Activated naive CD4-positive, alpha-beta T cell treated with anti-CD3 and anti-CD28 coated beads, Interleukin-2, amount 10 ng/mL, durations not matched to agents 7 days and 5 days (primary cell): ENCODE results near the gene DHRS7.
"Not testable (repeated sequence)": the region's sequence is repeated elsewhere in the genome, so short reads cannot be mapped to it uniquely, and the experiment has no call there.

Source experiments
- CTCF ChIA-PET: fragments of 350-600 bp; sonication (Branson Sonifier 250); formaldehyde crosslinking; loops from one replicate; lab custom pipeline; 2021; ENCODE audit warnings: antibody characterized with exemption; lab: Charles Lee
- DNase-seq: peaks from one replicate; pipeline ENCODE4 v3.0.0-alpha.2; 2020
- H3K27ac Mint-ChIP-seq: one replicate; pipeline ENCODE4 v1.8.0; 2021; ENCODE audit warnings: mild to moderate bottlenecking, moderate library complexity, mixed read lengths
- H3K27me3 Mint-ChIP-seq: one replicate; pipeline ENCODE4 v1.8.0; 2021; ENCODE audit warnings: mild to moderate bottlenecking, mixed read lengths
- H3K36me3 Mint-ChIP-seq: one replicate; pipeline ENCODE4 v1.8.0; 2021; ENCODE audit warnings: mixed read lengths
- H3K4me1 Mint-ChIP-seq: one replicate; pipeline ENCODE4 v1.8.0; 2021; ENCODE audit warnings: mixed read lengths
- H3K4me3 Mint-ChIP-seq: one replicate; pipeline ENCODE4 v1.8.0; 2021; ENCODE audit warnings: mild to moderate bottlenecking, moderate library complexity, mixed read lengths
- H3K9me3 Mint-ChIP-seq: one replicate; pipeline ENCODE4 v1.8.0; 2021; ENCODE audit warnings: mixed read lengths

Gene DHRS7

DNA sequence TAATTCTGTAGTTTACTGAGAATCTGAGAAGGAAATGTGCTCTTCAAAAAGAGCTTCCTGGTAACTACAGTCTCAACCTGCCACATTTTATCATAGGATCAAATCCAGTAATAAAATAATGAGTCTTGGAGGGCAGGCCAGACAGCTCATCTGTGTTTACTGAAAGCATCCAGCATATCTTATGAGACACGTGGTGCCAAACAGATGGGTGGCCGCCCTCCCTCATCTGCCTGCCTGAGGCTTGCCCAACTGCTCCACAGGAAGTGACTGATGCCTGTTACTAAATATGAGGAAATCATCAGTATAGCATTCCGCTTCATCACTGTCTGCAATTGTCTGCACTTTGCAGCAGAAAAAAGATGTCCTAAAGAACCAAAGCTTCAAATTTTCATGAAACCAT is 13.5 kb downstream of the DHRS7 start:
- CTCF ChIA-PET, result interaction anchor here (0.9 to 1.1 kb wide), 2 partner anchors 13 to 88 kb away, joined by 3 to 4 read pairs; partner anchors contain the start of gene DHRS7
- peak; percentile 72 for DNase-seq
- Mint-ChIP-seq H3K27me3 (no peaks in the 10 kb centered on the region), H3K4me1 (peaks cover 36% of the 10 kb centered on the region), H3K4me3 (no peak overlapping the region), H3K27ac (peak overlapping the region; percentile 85), H3K36me3 (peaks cover 58% of the 10 kb centered on the region), H3K9me3 (no peaks in the 10 kb centered on the region)

DNA sequence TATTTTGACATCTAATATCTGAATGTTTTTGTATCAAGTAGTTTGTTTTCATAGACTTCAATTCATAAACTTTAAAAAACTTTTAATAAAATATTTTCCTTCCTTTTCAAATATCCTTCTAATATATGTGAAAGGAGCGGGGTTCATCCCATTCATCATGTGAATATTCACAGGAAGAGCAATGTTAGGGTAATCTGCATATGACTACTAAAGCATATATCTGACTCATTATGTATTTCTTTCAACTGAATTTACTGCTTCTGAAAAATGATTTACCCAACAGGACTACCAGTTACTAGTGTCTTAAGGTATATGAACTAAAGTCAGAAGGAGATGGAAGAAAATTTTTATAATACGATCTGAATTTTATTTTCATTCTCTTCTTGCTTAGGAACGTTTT is 30.5 kb downstream of the DHRS7 start:
- H3K4me1 Mint-ChIP-seq, result peaks cover 6% of the 10 kb centered on the region
- H3K36me3 Mint-ChIP-seq, result peaks cover 15% of the 10 kb centered on the region
- H3K27ac Mint-ChIP-seq, result no peak overlapping the region
- H3K4me3 Mint-ChIP-seq, result no peak overlapping the region
- no peak for DNase-seq
- no peaks in the 10 kb centered on the region for H3K27me3 Mint-ChIP-seq
- CTCF ChIA-PET, result no interaction called here
- H3K9me3 Mint-ChIP-seq, result no peaks in the 10 kb centered on the region

DNA sequence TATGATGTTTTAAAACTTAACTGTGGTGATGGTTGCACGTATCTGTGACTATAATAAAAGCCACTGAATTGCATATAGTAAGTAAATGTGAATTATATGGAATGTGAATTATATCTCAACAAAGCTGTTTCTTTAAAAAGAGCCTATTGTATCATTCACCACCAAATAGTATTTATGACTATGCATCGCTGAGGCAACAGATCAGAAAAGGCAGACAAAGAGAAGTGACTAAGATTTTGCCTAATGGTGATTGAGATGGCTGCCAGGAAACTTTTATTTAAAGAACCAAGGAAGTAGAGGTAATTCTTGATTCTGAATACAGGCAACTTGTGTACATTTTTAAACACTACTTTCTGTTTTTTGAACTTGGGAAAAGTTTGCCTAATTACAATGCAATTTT is 31.7 kb downstream of the DHRS7 start:
- Mint-ChIP-seq H3K36me3 (peaks cover 17% of the 10 kb centered on the region), H3K9me3 (no peaks in the 10 kb centered on the region), H3K27me3 (no peaks in the 10 kb centered on the region), H3K4me1 (peaks cover 6% of the 10 kb centered on the region), H3K4me3 (no peak overlapping the region), H3K27ac (no peak overlapping the region)
- no peak for DNase-seq
- CTCF ChIA-PET, result no interaction called here

DNA sequence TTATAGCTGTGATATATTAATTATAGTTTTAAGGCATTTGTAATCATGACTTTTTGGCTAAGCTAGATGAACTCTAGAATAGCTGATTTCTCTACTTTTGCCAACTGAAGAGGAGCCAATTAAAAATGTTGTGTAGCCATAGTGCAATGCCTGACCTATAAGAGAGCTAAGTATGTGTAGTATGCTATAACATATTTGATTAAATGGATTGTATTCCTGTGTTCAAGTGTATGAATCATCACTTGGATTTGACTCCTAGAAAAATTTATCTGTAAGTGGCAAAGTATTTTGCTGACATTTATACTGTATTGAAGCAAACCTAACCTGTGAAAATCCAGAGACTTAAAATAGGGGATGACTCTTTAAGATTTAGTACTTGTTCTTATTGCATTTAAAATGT is 39.3 kb downstream of the DHRS7 start:
- DNase-seq, result no peak
- Mint-ChIP-seq H3K4me3 (no peak overlapping the region), H3K27ac (no peak overlapping the region), H3K9me3 (no peaks in the 10 kb centered on the region), H3K4me1 (peaks cover 5% of the 10 kb centered on the region), H3K27me3 (no peaks in the 10 kb centered on the region), H3K36me3 (peaks cover 60% of the 10 kb centered on the region)
- CTCF ChIA-PET, result no interaction called here

DNA sequence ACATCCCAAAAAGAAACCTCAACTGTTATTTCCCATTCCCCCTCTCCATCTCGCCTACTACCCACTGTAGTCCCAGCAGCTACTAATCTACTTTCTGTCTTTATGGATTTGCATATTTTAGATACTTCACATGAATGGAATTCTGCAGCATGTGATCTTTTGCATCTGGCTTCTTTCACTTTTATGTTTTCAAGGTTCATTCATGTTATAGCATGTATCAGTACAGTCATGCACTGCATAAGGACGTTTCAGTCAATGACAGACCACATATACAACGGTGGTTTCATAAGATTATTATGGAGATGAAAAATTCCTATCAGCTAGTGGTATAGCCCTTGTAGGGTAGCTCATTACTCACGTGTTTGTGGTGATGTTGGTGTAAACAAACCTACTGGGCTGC is 49.0 kb downstream of the DHRS7 start:
- H3K4me1 Mint-ChIP-seq, result no peaks in the 10 kb centered on the region
- DNase-seq, result no peak
- CTCF ChIA-PET, result interaction anchor here (0.6 kb wide), 1 partner anchor 112 kb away, joined by 3 read pairs; no protein-coding TSS in a partner anchor
- H3K27me3 Mint-ChIP-seq, result no peaks in the 10 kb centered on the region
- no peaks in the 10 kb centered on the region for H3K9me3 Mint-ChIP-seq
- H3K4me3 Mint-ChIP-seq, result no peak overlapping the region
- H3K27ac Mint-ChIP-seq, result no peak overlapping the region
- H3K36me3 Mint-ChIP-seq, result peaks cover 32% of the 10 kb centered on the region

DNA sequence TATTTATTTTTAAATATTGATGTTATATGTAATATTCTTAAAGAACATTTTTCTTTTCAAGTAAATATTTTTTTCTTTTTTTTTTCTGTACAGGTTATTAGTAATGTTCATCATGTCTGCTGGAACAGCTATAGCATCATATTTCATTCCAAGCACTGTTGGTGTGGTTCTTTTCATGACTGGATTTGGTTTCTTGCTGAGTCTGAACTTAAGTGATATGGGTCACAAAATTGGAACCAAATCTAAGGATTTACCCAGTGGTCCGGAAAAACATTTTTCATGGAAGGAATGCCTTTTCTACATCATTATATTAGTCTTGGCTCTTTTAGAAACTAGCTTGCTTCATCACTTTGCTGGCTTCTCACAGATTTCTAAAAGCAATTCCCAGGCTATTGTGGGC is 50.3 kb downstream of the DHRS7 start:
- no peaks in the 10 kb centered on the region for H3K9me3 Mint-ChIP-seq
- peaks cover 33% of the 10 kb centered on the region for H3K36me3 Mint-ChIP-seq
- H3K27me3 Mint-ChIP-seq, result no peaks in the 10 kb centered on the region
- CTCF ChIA-PET, result no interaction called here
- H3K4me1 Mint-ChIP-seq, result peaks cover 5% of the 10 kb centered on the region
- H3K4me3 Mint-ChIP-seq, result no peak overlapping the region
- H3K27ac Mint-ChIP-seq, result no peak overlapping the region
- DNase-seq, result no peak

DNA sequence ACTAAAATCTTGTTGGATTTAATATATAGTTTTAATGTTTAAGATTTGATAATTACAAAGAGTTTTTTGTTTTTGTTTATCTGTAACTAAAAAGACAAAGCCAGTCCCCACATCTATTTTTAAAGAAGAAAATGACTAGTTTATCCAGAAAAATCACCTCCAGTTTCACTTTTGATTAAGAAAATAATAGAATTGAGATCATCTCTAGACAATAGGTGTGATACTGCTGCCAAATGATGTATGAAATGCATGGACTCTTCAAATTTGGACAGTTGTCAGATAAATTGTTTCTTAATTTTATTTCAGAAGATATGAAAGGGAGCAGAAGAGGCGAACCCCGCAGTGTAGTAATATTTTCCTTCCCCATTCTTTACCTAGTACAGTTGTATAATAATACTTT is 53.5 kb downstream of the DHRS7 start:
- Mint-ChIP-seq H3K27me3 (no peaks in the 10 kb centered on the region), H3K36me3 (peaks cover 33% of the 10 kb centered on the region), H3K4me1 (peaks cover 9% of the 10 kb centered on the region), H3K4me3 (no peak overlapping the region), H3K9me3 (no peaks in the 10 kb centered on the region), H3K27ac (no peak overlapping the region)
- DNase-seq, result no peak
- CTCF ChIA-PET, result no interaction called here

DNA sequence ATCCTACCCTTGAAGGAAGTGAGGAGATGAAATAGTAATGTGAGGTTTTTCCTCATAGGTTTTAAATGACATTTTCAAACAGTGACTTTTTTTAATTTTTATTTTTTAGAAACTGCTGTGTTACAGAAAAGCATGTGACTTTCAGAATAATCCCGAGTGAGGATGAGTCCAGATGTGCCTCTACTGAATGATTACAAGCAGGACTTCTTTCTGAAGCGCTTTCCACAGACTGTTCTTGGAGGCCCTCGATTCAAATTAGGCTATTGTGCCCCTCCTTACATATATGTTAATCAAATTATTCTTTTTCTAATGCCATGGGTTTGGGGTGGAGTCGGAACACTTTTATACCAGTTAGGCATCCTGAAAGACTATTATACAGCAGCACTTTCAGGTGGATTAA is 57.7 kb downstream of the DHRS7 start:
- CTCF ChIA-PET, result no interaction called here
- no peak overlapping the region for H3K4me3 Mint-ChIP-seq
- H3K9me3 Mint-ChIP-seq, result no peaks in the 10 kb centered on the region
- H3K27me3 Mint-ChIP-seq, result no peaks in the 10 kb centered on the region
- no peak overlapping the region for H3K27ac Mint-ChIP-seq
- peaks cover 9% of the 10 kb centered on the region for H3K4me1 Mint-ChIP-seq
- peaks cover 25% of the 10 kb centered on the region for H3K36me3 Mint-ChIP-seq
- DNase-seq, result no peak

DNA sequence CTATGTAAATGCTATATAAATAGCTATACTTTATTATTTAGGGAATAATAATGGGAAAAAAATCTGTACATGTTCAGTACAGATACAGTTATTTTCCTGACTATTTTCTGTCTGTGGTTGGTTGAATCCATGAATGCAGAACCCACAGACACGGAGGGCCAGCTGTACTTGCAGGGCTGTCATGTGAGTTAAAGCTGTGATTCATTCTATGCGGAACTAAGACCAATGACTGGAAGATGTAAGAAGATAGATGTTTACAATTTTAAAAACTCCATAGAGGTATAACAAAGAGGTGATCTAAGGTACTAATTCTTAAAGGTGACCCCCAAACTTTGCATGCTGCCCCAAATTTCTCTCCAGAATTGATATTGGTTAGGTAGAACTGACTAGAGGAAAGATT is 58.9 kb downstream of the DHRS7 start:
- Mint-ChIP-seq H3K36me3 (peaks cover 26% of the 10 kb centered on the region), H3K4me3 (no peak overlapping the region), H3K27me3 (no peaks in the 10 kb centered on the region), H3K4me1 (peaks cover 9% of the 10 kb centered on the region), H3K9me3 (no peaks in the 10 kb centered on the region), H3K27ac (no peak overlapping the region)
- no peak for DNase-seq
- CTCF ChIA-PET, result no interaction called here

DNA sequence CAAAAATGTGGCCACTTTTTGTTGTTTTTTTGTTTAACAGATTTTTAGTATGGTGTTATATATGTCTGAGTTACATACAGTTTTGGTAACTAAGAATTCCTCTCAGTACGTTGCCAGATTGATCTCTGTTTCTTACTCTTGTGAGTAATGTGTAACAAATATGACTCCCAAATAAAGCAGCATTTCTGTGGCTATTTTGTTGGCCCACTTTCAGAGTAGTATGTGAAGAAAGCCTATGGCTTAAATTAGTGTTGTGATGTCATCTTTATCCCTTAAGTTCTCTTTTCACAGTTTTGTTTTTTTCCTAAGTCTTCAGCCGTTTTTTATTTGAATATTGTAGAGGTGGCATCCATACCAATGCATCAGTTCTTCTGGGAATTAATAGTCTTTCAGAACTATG is 62.8 kb downstream of the DHRS7 start:
- H3K4me3 Mint-ChIP-seq, result no peak overlapping the region
- peaks cover 25% of the 10 kb centered on the region for H3K36me3 Mint-ChIP-seq
- H3K27ac Mint-ChIP-seq, result no peak overlapping the region
- H3K27me3 Mint-ChIP-seq, result no peaks in the 10 kb centered on the region
- DNase-seq, result no peak
- CTCF ChIA-PET, result no interaction called here
- H3K9me3 Mint-ChIP-seq, result no peaks in the 10 kb centered on the region
- peaks cover 16% of the 10 kb centered on the region for H3K4me1 Mint-ChIP-seq

DNA sequence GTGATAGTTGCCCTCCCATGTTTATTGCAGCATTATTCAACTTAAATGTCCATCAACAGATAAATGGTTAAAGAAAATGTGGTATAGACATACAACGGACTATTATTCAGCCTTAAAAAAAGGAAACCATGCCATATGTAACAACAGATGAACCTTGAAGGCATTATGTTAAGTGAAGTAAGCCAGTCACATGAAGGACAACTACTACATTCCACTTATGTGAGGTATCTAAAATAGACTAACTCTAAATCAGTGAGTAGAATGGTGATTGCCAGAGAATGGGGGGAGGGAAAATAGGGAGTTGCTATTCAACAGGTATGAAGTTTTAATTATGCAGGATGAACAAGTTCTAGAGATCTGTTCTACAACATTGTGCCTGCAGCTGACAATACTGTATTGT is 63.4 kb downstream of the DHRS7 start:
- Mint-ChIP-seq H3K27ac (no peak overlapping the region), H3K27me3 (no peaks in the 10 kb centered on the region), H3K4me3 (no peak overlapping the region), H3K36me3 (peaks cover 28% of the 10 kb centered on the region), H3K9me3 (no peaks in the 10 kb centered on the region), H3K4me1 (peaks cover 16% of the 10 kb centered on the region)
- no peak for DNase-seq
- CTCF ChIA-PET, result no interaction called here

DNA sequence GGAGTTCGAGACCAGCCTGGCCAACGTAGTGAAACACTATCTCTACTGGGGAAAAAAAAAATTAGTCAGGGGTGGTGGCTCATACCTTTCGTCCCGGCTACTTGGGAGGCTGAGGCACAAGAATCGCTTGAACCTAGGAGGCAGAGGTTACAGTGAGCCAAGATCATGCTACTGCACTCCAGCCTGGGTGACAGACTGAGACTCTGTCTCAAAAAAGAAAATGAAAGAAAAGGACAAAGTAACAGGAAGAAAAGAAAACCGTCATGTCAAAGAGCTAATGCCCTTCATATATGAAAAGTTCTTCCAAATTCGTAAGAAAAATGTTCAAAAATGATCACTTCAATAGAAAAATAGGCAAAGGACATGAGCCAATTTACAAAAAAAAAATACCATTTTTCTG is 65.3 kb downstream of the DHRS7 start:
- not testable (repeated sequence) for DNase-seq

DNA sequence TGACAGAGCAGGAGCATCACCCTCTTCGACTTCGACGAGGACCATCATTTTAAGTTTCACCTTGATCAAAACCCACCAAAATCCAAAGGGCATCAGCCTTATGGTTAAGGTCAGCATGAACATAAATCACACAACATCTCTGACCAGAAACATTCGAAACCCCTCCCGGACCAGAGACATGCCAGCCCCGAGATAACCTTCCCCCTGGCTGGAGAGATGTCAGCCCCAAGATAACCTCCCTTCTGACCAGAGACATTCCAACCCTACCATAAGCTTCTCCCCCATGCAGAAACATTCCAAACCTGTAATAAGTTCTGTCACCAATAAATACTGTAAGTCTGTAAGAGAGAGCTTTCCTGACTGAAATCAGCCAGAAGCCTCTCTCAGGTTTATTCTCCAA is 67.2 kb downstream of the DHRS7 start:
- Mint-ChIP-seq H3K4me3 (no peak overlapping the region), H3K27me3 (no peaks in the 10 kb centered on the region), H3K36me3 (peaks cover 33% of the 10 kb centered on the region), H3K27ac (no peak overlapping the region), H3K4me1 (peaks cover 45% of the 10 kb centered on the region), H3K9me3 (no peaks in the 10 kb centered on the region)
- CTCF ChIA-PET, result no interaction called here
- DNase-seq, result no peak

More for the DNA sequence above, 65.3 kb downstream of the DHRS7 start:
- Mint-ChIP-seq H3K36me3 (peaks cover 31% of the 10 kb centered on the region), H3K4me1 (peaks cover 26% of the 10 kb centered on the region)
- H3K27me3 Mint-ChIP-seq, H3K27ac Mint-ChIP-seq, H3K4me3 Mint-ChIP-seq, H3K9me3 Mint-ChIP-seq: not testable (repeated sequence)
- CTCF ChIA-PET, result interaction anchor here (1.3 kb wide), 1 partner anchor 8 kb away, joined by 3 read pairs; the partner anchor contains the start of gene PCNX4

DNA sequence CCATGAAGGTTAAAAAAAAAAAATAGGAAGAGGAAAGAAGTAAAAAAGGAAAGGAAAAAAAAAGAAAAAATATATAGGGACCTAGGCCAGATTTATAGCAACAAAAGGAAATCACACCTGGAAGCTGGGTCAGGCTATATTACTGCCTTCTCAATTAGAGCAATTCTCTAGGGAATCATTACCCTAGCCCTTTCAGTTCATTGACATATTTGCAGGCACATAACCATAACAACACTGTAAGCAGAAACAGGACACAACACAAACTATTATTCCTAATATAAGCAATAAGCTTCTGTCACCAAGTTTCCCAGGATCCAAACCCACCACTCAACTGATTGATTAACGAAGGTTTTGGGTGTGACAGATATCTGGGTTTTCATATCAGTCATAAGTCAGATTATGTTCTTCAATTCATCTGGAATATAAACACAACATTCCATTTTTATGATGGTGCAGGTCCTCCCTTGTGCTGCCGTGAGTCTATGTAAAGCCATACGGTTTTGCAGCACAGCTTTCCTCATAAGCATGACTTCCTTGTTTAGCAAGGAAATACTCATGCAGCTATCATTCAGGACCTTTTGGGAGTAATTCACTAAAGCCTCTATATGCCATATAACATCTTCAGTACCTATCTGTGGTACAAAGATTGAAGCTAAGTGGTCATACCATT is 69.3 kb downstream of the DHRS7 start:
- Mint-ChIP-seq H3K4me3 (no peak overlapping the region), H3K9me3 (no peaks in the 10 kb centered on the region), H3K4me1 (peaks cover 52% of the 10 kb centered on the region), H3K27ac (no peak overlapping the region), H3K27me3 (no peaks in the 10 kb centered on the region), H3K36me3 (peaks cover 29% of the 10 kb centered on the region)
- CTCF ChIA-PET, result no interaction called here
- DNase-seq, result no peak

DNA sequence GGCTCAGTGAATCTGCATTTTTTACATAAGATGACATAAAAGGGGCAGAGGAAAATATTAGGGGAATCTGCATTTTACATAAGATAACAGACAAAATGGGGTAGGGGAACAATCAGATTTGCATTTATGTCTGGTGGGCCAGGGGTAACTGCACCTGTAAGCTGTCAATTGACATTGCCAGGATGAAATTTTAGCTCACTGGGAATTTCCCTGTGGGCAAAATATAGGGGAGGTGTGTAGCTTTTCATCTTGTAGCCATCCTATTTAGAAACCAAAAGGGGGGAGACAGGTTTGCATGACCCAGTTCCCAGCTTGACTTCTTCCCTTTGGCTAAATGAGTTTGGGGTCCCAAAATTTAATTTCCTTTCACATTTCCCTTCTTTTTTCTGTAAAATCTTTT is 70.0 kb downstream of the DHRS7 start:
- H3K4me3 Mint-ChIP-seq, result no peak overlapping the region
- CTCF ChIA-PET, result no interaction called here
- H3K36me3 Mint-ChIP-seq, result peaks cover 27% of the 10 kb centered on the region
- H3K27ac Mint-ChIP-seq, result no peak overlapping the region
- peaks cover 52% of the 10 kb centered on the region for H3K4me1 Mint-ChIP-seq
- no peak for DNase-seq
- no peaks in the 10 kb centered on the region for H3K9me3 Mint-ChIP-seq
- no peaks in the 10 kb centered on the region for H3K27me3 Mint-ChIP-seq
